Vagina (tissue), 2 donors: ENCODE data around the gene PIKFYVE. TPM values are rescaled to one million over a fixed set of nuclear protein-coding genes. Genes with fewer than 3 reads are reported as not detected.
"Not testable (repeated sequence)": the region's sequence is repeated elsewhere in the genome, so short reads cannot be mapped to it uniquely, and the experiment has no call there.

Experiments used
- DNase-seq, 2 donors: peaks; one replicate each; pipeline ENCODE4 v3.0.0-alpha.2; 2017; ENCODE audit errors: extremely low spot score in 2 of 2
- H3K27ac ChIP-seq: fragments of 200-600 bp; sonication (generic); one replicate; pipeline ENCODE4 v1.5.1; 2019
- H3K27me3 ChIP-seq: fragments of 200-600 bp; sonication (generic); one replicate; pipeline ENCODE4 v1.5.1; 2019
- H3K36me3 ChIP-seq, 2 donors: fragments of 200-600 bp; sonication (generic); one replicate each; pipeline ENCODE4 v1.5.1; 2017 to 2019
- H3K4me1 ChIP-seq: fragments of 200-600 bp; sonication (generic); one replicate; pipeline ENCODE4 v1.5.1; 2019
- H3K4me3 ChIP-seq, 2 donors: fragments of 200-600 bp; sonication (generic); 1 replicate in 1 of 2; 2 replicates in 1 of 2; pipeline ENCODE4 v1.5.1; 2016 to 2019
- H3K9me3 ChIP-seq: fragments of 200-600 bp; sonication (generic); one replicate; pipeline ENCODE4 v1.5.1; 2019
- CTCF ChIP-seq, 3 experiments: fragments of 450-650 bp in 2 of 3; fragments of 200-600 bp in 1 of 3; sonication (generic) in 1 of 3; IDR thresholded peaks; one replicate each; pipeline ENCODE4 v1.5.1; 2017 to 2019; ENCODE audit warnings: antibody characterized with exemption in 3 of 3, mild to moderate bottlenecking in 2 of 3, moderate library complexity in 2 of 3
- POLR2A ChIP-seq, 2 donors: fragments of 450-650 bp; IDR thresholded peaks; one replicate each; pipeline ENCODE4 v1.6.1; 2017; ENCODE audit warnings: antibody characterized with exemption in 2 of 2, mild to moderate bottlenecking in 2 of 2, moderate library complexity in 2 of 2
- POLR2AphosphoS5 ChIP-seq, 2 donors: sonication (generic); formaldehyde crosslinking; IDR thresholded peaks; one replicate each; pipeline ENCODE4 v1.9.0; 2017; ENCODE audit warnings: antibody characterized with exemption in 2 of 2, mild to moderate bottlenecking in 2 of 2, low read depth in 1 of 2; ENCODE audit not compliant: insufficient read depth in 1 of 2
- intact Hi-C: fragments of 100-400 bp; cut with DNase I; formaldehyde crosslinking; loops from one replicate; pipeline ENCODE4 v1.15.1; 2023
- total RNA-seq: library from RNA; depleted of rRNA; stranded (reverse); fragments of >200 nt; gene quantifications from one replicate; pipeline ENCODE4 v1.2.3, GENCODE V29; 2016

The PIKFYVE gene
- total RNA-seq, 1 donor from 2014 or later: 18.7 TPM

DNA sequence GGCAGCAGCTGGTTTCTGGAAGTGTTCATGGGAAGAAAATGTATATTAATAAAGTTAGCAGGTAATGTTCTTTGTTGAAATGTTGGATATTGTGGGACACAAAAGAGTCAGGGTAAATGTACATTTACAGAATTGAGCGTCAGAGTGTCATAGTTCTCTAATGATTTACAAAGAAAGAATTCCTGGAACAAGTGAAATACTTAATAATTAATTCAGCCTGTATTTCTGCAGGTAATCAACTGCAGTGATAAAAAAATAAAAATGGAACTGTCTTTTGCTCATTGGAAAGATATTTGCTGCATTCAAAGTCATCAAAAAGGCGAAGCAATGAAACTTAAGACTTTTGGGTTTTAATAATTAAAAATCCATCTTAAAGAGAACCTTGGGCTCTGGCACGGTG is 113.1 kb downstream of the PIKFYVE start:
- Histone ChIP-seq H3K4me3 (no peak overlapping the region), H3K4me1 (no peaks in the 10 kb centered on the region), H3K27me3 (no peaks in the 10 kb centered on the region), H3K36me3 (no peaks in the 10 kb centered on the region), H3K27ac (no peak overlapping the region), H3K9me3 (no peaks in the 10 kb centered on the region)
- no peak for TF ChIP-seq CTCF (IDR thresholded peaks at IDR 0.05)
- intact Hi-C loops: no loop called here
- DNase-seq: no peak

GRCh38 chr2:208384637-208385036 is 118.6 kb downstream of the PIKFYVE start:
- no peak for DNase-seq

GRCh38 chr2:208386541-208386940 is 120.5 kb downstream of the PIKFYVE start:
- Histone ChIP-seq H3K27me3 (no peaks in the 10 kb centered on the region), H3K36me3 (no peaks in the 10 kb centered on the region), H3K4me1 (no peaks in the 10 kb centered on the region), H3K27ac (no peak overlapping the region), H3K4me3 (no peak overlapping the region), H3K9me3 (no peaks in the 10 kb centered on the region)
- DNase-seq: no peak
- TF ChIP-seq POLR2A (IDR thresholded peaks at IDR 0.05) (no peak), CTCF (IDR thresholded peaks at IDR 0.05) (no peak), POLR2AphosphoS5 (IDR thresholded peaks at IDR 0.05; ENCODE audit: insufficient read depth in 1 of 2, low read depth in 1 of 2) (no peak)
- intact Hi-C loops: no loop called here

More at GRCh38 chr2:208384637-208385036, 118.6 kb downstream of the PIKFYVE start:
- no peak overlapping the region for H3K27ac ChIP-seq
- no peaks in the 10 kb centered on the region for H3K36me3 ChIP-seq
- intact Hi-C loops: no loop called here
- H3K4me3 ChIP-seq: no peak overlapping the region
- TF ChIP-seq CTCF (IDR thresholded peaks at IDR 0.05) (no peak), POLR2AphosphoS5 (IDR thresholded peaks at IDR 0.05; ENCODE audit: insufficient read depth in 1 of 2, low read depth in 1 of 2) (no peak), POLR2A (IDR thresholded peaks at IDR 0.05) (no peak)
- H3K4me1 ChIP-seq: no peaks in the 10 kb centered on the region
- H3K27me3 ChIP-seq: no peaks in the 10 kb centered on the region
- H3K9me3 ChIP-seq: no peaks in the 10 kb centered on the region

- no peak overlapping the region for H3K4me3 ChIP-seq
- TF ChIP-seq CTCF (IDR thresholded peaks at IDR 0.05) (no peak), POLR2A (IDR thresholded peaks at IDR 0.05) (no peak), POLR2AphosphoS5 (IDR thresholded peaks at IDR 0.05; ENCODE audit: insufficient read depth in 1 of 2, low read depth in 1 of 2) (no peak)
- no peaks in the 10 kb centered on the region for H3K36me3 ChIP-seq
- no peaks in the 10 kb centered on the region for H3K4me1 ChIP-seq
- H3K27me3 ChIP-seq: no peaks in the 10 kb centered on the region
- no peak overlapping the region for H3K27ac ChIP-seq
- intact Hi-C loops: no loop called here
- DNase-seq: no peak
- peaks cover 7% of the 10 kb centered on the region for H3K9me3 ChIP-seq
Measured at GRCh38 chr2:208389940-208390339, 123.9 kb downstream of the PIKFYVE start.

GRCh38 chr2:208392300-208392699 is 126.2 kb downstream of the PIKFYVE start:
- Histone ChIP-seq H3K36me3 (no peaks in the 10 kb centered on the region), H3K27me3 (no peaks in the 10 kb centered on the region), H3K9me3 (peaks cover 7% of the 10 kb centered on the region), H3K4me3 (no peak overlapping the region), H3K4me1 (no peaks in the 10 kb centered on the region), H3K27ac (no peak overlapping the region)
- intact Hi-C loops: no loop called here
- DNase-seq: no peak
- TF ChIP-seq CTCF (IDR thresholded peaks at IDR 0.05): no peak
- TF ChIP-seq POLR2A (IDR thresholded peaks at IDR 0.05): no peak
- TF ChIP-seq POLR2AphosphoS5 (IDR thresholded peaks at IDR 0.05; ENCODE audit: insufficient read depth in 1 of 2, low read depth in 1 of 2): no peak

GRCh38 chr2:208396796-208397195 is 130.7 kb downstream of the PIKFYVE start:
- DNase-seq, intact Hi-C loops, H3K9me3 ChIP-seq: not testable (repeated sequence)

More at GRCh38 chr2:208396796-208397195, 130.7 kb downstream of the PIKFYVE start:
- H3K27ac ChIP-seq, H3K36me3 ChIP-seq, H3K4me1 ChIP-seq, H3K27me3 ChIP-seq, H3K4me3 ChIP-seq: not testable (repeated sequence)
